BLaER1 treated with 17β-estradiol and CSF1 and Interleukin-3, amounts not matched to agents 10 nM and 100 nM (cell line): ENCODE measurements around the gene HLA-B.
A peak's percentile ranks its signal among the peaks of the same experiment; 100 is the strongest.

ENCODE experiments used
- H3K27ac ChIP-seq, 11 experiments: shearing (Covaris generic); formaldehyde crosslinking; 2 replicates each; pipeline ENCODE4 v1.8.1; 2022
- H3K27me3 ChIP-seq, 11 experiments: shearing (Covaris generic); formaldehyde crosslinking; 2 replicates each; pipeline ENCODE4 v1.8.1; 2022
- H3K36me3 ChIP-seq, 11 experiments: shearing (Covaris generic); formaldehyde crosslinking; 2 replicates each; pipeline ENCODE4 v1.8.1; 2022
- H3K4me1 ChIP-seq, 10 experiments: shearing (Covaris generic); formaldehyde crosslinking; 2 replicates each; pipeline ENCODE4 v1.8.1; 2022
- H3K4me2 ChIP-seq, 11 experiments: shearing (Covaris generic); formaldehyde crosslinking; 2 replicates each; pipeline ENCODE4 v1.8.1; 2022
- H3K4me3 ChIP-seq, 10 experiments: shearing (Covaris generic); formaldehyde crosslinking; 2 replicates each; pipeline ENCODE4 v1.8.1; 2022
- H3K9ac ChIP-seq, 11 experiments: shearing (Covaris generic); formaldehyde crosslinking; 2 replicates each; pipeline ENCODE4 v1.8.1; 2022
- H3K9me3 ChIP-seq, 11 experiments: shearing (Covaris generic); formaldehyde crosslinking; replicated peaks in 1 of 11; 2 replicates each; pipeline ENCODE4 v1.8.1; 2022
- H4K20me1 ChIP-seq, 11 experiments: shearing (Covaris generic); formaldehyde crosslinking; 2 replicates each; pipeline ENCODE4 v1.8.1; 2022
- Cebpa-rat ChIP-seq, 11 experiments: shearing (Covaris generic); IDR thresholded peaks; 2 replicates each; pipeline ENCODE4 v1.8.1; 2022

The HLA-B gene

DNA sequence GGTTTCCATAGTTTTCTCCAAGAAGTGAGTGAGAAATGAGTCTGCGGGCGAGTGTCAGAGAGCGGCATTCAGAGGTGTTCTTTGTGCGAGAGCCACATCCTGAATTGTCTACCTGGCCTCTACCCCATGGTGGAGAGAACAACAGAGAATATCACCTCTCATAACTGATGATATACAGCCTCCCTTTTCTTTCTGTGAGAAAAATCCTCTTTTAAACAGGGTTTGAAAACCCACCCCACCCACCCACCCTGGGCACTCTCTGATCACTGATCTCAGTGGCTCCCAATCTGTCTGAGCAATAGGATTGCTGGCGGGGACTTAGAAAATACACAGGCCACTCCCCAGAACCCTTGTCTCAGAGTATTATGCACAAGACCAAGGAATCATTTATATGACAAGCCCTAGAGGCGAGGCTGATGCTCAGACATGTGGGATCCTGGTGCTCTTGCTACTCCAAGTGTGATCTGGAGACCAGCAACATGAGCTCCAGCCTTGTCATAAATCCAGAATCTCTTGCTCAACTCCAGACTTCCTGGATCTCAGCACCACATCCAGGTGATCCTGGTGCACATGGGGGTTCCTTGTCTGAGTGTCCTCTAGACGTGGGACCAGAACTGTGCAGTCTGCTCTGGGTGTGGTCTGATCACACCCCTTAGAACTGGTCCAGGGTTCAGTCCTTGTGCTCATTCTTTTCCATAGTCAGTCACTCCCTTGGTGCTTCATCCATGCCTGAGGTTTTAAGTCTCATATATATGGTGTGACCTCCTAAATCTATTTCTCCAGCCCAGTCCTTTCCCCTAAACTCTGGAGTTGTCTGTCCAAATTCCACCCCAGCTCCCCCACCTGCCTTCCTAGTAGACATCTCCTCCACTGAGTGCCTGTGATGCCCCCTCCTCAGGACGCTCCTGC is 5.3 kb downstream of the HLA-B start:
- Histone ChIP-seq H3K4me2 (no peak overlapping the region), H3K4me1 (peaks cover 21 to 37% (median 23%) of the 10 kb centered on the region in 10 experiments)

DNA sequence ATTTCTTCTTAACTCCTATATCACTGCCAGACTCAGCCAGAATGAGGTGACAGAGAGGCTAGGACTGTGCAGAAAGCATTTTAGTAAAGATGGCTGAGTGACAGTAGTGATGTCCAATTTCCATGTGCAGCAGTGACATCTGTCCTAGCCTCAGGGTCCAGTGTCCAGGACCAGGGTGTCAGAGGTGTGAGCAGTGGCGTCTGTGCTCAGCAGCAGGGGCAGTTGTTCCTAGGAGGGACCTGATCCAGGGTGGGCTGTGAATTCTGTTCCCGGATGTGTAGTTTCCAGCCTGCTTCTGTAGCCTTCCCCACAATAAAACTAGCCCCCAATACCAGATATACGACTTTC is 6.0 kb downstream of the HLA-B start:
- Histone ChIP-seq H3K9me3 (no peaks in the 10 kb centered on the region), H3K4me3 (no peak overlapping the region), H3K4me2 (peak overlapping the region in 2 of 11 experiments; percentile 7 to 23; a peak in 2 of 22 replicates), H3K27me3 (no peaks in the 10 kb centered on the region), H3K9ac (no peak overlapping the region), H4K20me1 (peaks cover 32 to 41% (median 37%) of the 10 kb centered on the region in 11 experiments), H3K36me3 (peaks cover 23 to 28% (median 25%) of the 10 kb centered on the region in 11 experiments), H3K4me1 (peaks cover 21 to 37% (median 23%) of the 10 kb centered on the region in 10 experiments), H3K27ac (no peak overlapping the region)
- TF ChIP-seq Cebpa-rat (IDR thresholded peaks at IDR 0.05): no peak

More for the DNA sequence above, 5.3 kb downstream of the HLA-B start:
- Histone ChIP-seq H3K4me3 (no peak overlapping the region), H3K9me3 (no peaks in the 10 kb centered on the region), H3K36me3 (peaks cover 23 to 29% (median 25%) of the 10 kb centered on the region in 11 experiments), H3K9ac (no peak overlapping the region), H3K27me3 (no peaks in the 10 kb centered on the region), H4K20me1 (peaks cover 35 to 41% (median 38%) of the 10 kb centered on the region in 11 experiments), H3K27ac (no peak overlapping the region)
- no peak for TF ChIP-seq Cebpa-rat (IDR thresholded peaks at IDR 0.05)

GRCh38 chr6:31350196-31351032 is 6.6 kb downstream of the HLA-B start:
- peak overlapping the region in 2 of 11 experiments; percentile 7 to 23; a peak in 2 of 22 replicates for H3K4me2 ChIP-seq

GRCh38 chr6:31349301-31349700 is 7.7 kb downstream of the HLA-B start:
- Histone ChIP-seq H3K36me3 (peaks cover 8 to 11% (median 9%) of the 10 kb centered on the region in 11 experiments), H3K4me3 (no peak overlapping the region), H3K4me2 (no peak overlapping the region), H3K27me3 (no peaks in the 10 kb centered on the region), H3K9ac (no peak overlapping the region), H3K27ac (no peak overlapping the region), H3K9me3 (no peaks in the 10 kb centered on the region), H4K20me1 (peaks cover 15 to 23% (median 20%) of the 10 kb centered on the region in 11 experiments), H3K4me1 (peaks cover 7 to 21% (median 10%) of the 10 kb centered on the region in 10 experiments; a peak in 17 of 20 replicates)
- TF ChIP-seq Cebpa-rat (IDR thresholded peaks at IDR 0.05): no peak

More at GRCh38 chr6:31350196-31351032, 6.6 kb downstream of the HLA-B start:
- Histone ChIP-seq H4K20me1 (peaks cover 26 to 35% (median 32%) of the 10 kb centered on the region in 11 experiments), H3K9me3 (no peaks in the 10 kb centered on the region), H3K4me3 (no peak overlapping the region), H3K36me3 (peaks cover 19 to 22% (median 20%) of the 10 kb centered on the region in 11 experiments), H3K4me1 (peaks cover 18 to 32% (median 21%) of the 10 kb centered on the region in 10 experiments), H3K27me3 (no peaks in the 10 kb centered on the region), H3K9ac (no peak overlapping the region), H3K27ac (no peak overlapping the region)
- TF ChIP-seq Cebpa-rat (IDR thresholded peaks at IDR 0.05): no peak

DNA sequence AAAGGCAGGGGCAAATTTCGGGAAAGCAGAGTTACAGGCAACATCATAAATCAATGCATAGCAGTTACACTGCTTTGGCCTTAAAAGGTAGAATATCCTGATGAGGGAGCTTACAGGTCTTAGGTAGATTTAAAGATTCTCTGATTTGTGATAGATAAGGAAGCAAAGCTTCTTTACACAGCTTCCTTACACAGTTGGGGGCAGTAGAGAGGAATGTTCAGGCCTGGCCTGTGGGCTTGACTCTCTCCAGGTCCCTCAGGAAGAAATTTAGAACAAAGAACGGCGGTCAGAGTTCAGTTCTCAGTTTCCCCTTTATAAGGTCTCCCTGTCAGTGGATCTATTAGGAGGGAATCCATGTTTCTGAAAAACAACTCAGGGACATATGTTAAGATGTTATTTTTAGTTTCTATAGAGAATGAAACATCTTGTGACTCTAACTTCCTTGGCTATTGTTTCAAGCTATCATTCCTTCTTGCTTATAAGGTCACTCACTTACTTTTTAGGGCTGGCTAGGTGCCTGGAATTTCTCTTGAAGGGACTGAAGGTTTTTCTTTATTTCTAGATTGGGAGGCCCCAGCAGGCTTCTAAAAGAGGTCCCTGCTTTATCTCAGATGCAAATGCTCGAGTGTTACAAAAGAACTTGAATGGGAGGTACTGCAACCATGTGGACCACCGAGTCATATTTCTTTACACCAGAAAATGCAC is 11.8 kb downstream of the HLA-B start:
- no peaks in the 10 kb centered on the region for H3K27me3 ChIP-seq
- peaks cover 8 to 14% (median 11%) of the 10 kb centered on the region in 11 experiments; a peak in 20 of 22 replicates for H3K9me3 ChIP-seq
- H3K36me3 ChIP-seq: no peaks in the 10 kb centered on the region
- H3K4me3 ChIP-seq: no peak overlapping the region
- H4K20me1 ChIP-seq: no peaks in the 10 kb centered on the region
- H3K27ac ChIP-seq: no peak overlapping the region
- peaks cover 0 to 3% (median 0%) of the 10 kb centered on the region in 10 experiments; a peak in 3 of 20 replicates for H3K4me1 ChIP-seq
- no peak for TF ChIP-seq Cebpa-rat (IDR thresholded peaks at IDR 0.05)
- H3K4me2 ChIP-seq: no peak overlapping the region
- H3K9ac ChIP-seq: no peak overlapping the region

- peaks cover 40 to 61% (median 50%) of the 10 kb centered on the region in 11 experiments for H3K9me3 ChIP-seq
- no peak overlapping the region for H3K4me3 ChIP-seq
- H3K4me2 ChIP-seq: no peak overlapping the region
- no peak for TF ChIP-seq Cebpa-rat (IDR thresholded peaks at IDR 0.05)
- no peak overlapping the region for H3K27ac ChIP-seq
- no peak overlapping the region for H3K9ac ChIP-seq
- H4K20me1 ChIP-seq: no peaks in the 10 kb centered on the region
- H3K27me3 ChIP-seq: no peaks in the 10 kb centered on the region
- 0 out of 22 replicates have a peak, but pooled peaks cover 0 to 3% (median 0%) of the 10 kb centered on the region in 11 experiments for H3K36me3 ChIP-seq
- H3K4me1 ChIP-seq: peaks cover 0 to 5% (median 0%) of the 10 kb centered on the region in 10 experiments; a peak in 1 of 20 replicates
These were observed 16.8 kb downstream of the HLA-B start for GRCh38 chr6:31340228-31340627.

- no peaks in the 10 kb centered on the region for H3K27me3 ChIP-seq
- no peak overlapping the region for H3K4me2 ChIP-seq
- no peak overlapping the region for H3K9ac ChIP-seq
- TF ChIP-seq Cebpa-rat (IDR thresholded peaks at IDR 0.05): no peak
- H3K9me3 ChIP-seq: peaks cover 42 to 71% (median 55%) of the 10 kb centered on the region in 11 experiments
- no peak overlapping the region for H3K27ac ChIP-seq
- peaks cover 0 to 5% (median 0%) of the 10 kb centered on the region in 10 experiments; a peak in 1 of 20 replicates for H3K4me1 ChIP-seq
- 0 out of 22 replicates have a peak, but pooled peaks cover 0 to 3% (median 0%) of the 10 kb centered on the region in 11 experiments for H3K36me3 ChIP-seq
- no peaks in the 10 kb centered on the region for H4K20me1 ChIP-seq
- no peak overlapping the region for H3K4me3 ChIP-seq
These were observed 17.8 kb downstream of the HLA-B start for GRCh38 chr6:31339210-31339609.

GRCh38 chr6:31336896-31337496 is 20.0 kb downstream of the HLA-B start:
- TF ChIP-seq Cebpa-rat (IDR thresholded peaks at IDR 0.05): no peak
- Histone ChIP-seq H3K4me2 (no peak overlapping the region), H3K4me3 (no peak overlapping the region), H3K27me3 (no peaks in the 10 kb centered on the region), H3K9me3 (peaks cover 51 to 87% (median 62%) of the 10 kb centered on the region in 11 experiments), H4K20me1 (no peaks in the 10 kb centered on the region), H3K27ac (peak overlapping the region in 7 of 11 experiments; percentile 9 to 59 (median 35); a peak in 10 of 22 replicates), H3K4me1 (peaks cover 5 to 17% (median 13%) of the 10 kb centered on the region in 10 experiments; a peak in 17 of 20 replicates), H3K36me3 (0 out of 22 replicates have a peak, but pooled peaks cover 0 to 3% (median 0%) of the 10 kb centered on the region in 11 experiments), H3K9ac (no peak overlapping the region)
